ENCODE data around the gene CERS6. TPM values are rescaled to one million over a fixed set of nuclear protein-coding genes. Genes with fewer than 3 reads are reported as not detected.

The CERS6 gene
- total and polyA plus RNA-seq, 2 experiments from 2014 or later = 7.4 to 35.0 TPM

DNA sequence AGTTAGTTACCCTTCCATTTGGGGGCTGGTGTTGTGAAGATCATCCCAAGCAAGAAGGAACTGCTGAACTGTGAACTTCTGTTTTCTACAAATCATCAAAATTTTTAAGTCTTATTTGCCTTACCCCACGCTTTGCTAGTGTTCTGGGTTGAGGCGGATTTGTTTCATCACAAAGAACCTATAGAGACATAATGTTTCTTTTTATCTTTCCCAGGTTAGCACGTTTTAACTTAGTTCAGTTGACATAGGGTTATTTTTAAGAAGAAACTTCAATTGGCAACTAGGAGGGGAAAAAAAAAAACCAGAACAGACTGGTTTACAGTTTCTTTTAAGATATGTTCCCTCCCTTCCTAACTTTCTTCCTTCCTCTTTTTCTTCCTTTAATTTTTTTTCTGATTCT is 31.1 kb upstream of the CERS6 start:
- no peaks in the 10 kb centered on the region for H3K27me3 ChIP-seq (ENCODE audit: insufficient read depth)
- no peak overlapping the region for H3K27ac ChIP-seq (ENCODE audit: low read depth)
- H4K20me1 ChIP-seq (replicated peaks; ENCODE audit: insufficient read depth) = no peaks in the 10 kb centered on the region
- Mint-ChIP-seq H3K36me3 (ENCODE audit: low read depth) (no peaks in the 10 kb centered on the region), H3K4me1 (peaks cover 19% of the 10 kb centered on the region), H3K27ac (no peak overlapping the region), H3K4me3 (no peak overlapping the region), H3K9me3 (no peaks in the 10 kb centered on the region), H3K27me3 (ENCODE audit: insufficient read depth, low read depth, poor library complexity) (no peaks in the 10 kb centered on the region)
- peaks cover 13% of the 10 kb centered on the region; the same call in 1 of the 2 replicates for H3K9me2 ChIP-seq (ENCODE audit: insufficient read depth)
- H3F3A ChIP-seq (replicated peaks; ENCODE audit: low read depth) = no peaks in the 10 kb centered on the region
- H3K36me3 ChIP-seq (ENCODE audit: insufficient read depth) = no peaks in the 10 kb centered on the region
- ATAC-seq (no peak), DNase-seq (ENCODE audit: low spot score) (no peak)
- H3K79me2 ChIP-seq (replicated peaks; ENCODE audit: insufficient read depth) = no peaks in the 10 kb centered on the region
- H3K4me1 ChIP-seq (ENCODE audit: insufficient read depth) = peaks cover 18% of the 10 kb centered on the region
- peak overlapping the region; percentile 61 for H3K4me2 ChIP-seq
- no peak overlapping the region for H3K4me3 ChIP-seq
- peak overlapping the region; percentile 60 for H2AFZ ChIP-seq
- TF ChIP-seq, protein P1, sequence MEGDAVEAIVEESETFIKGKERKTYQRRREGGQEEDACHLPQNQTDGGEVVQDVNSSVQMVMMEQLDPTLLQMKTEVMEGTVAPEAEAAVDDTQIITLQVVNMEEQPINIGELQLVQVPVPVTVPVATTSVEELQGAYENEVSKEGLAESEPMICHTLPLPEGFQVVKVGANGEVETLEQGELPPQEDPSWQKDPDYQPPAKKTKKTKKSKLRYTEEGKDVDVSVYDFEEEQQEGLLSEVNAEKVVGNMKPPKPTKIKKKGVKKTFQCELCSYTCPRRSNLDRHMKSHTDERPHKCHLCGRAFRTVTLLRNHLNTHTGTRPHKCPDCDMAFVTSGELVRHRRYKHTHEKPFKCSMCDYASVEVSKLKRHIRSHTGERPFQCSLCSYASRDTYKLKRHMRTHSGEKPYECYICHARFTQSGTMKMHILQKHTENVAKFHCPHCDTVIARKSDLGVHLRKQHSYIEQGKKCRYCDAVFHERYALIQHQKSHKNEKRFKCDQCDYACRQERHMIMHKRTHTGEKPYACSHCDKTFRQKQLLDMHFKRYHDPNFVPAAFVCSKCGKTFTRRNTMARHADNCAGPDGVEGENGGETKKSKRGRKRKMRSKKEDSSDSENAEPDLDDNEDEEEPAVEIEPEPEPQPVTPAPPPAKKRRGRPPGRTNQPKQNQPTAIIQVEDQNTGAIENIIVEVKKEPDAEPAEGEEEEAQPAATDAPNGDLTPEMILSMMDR (conservative IDR thresholded peaks at IDR 0.05; ENCODE audit: low read depth in 2 of 2) = no peak
- TF ChIP-seq, protein P2, sequence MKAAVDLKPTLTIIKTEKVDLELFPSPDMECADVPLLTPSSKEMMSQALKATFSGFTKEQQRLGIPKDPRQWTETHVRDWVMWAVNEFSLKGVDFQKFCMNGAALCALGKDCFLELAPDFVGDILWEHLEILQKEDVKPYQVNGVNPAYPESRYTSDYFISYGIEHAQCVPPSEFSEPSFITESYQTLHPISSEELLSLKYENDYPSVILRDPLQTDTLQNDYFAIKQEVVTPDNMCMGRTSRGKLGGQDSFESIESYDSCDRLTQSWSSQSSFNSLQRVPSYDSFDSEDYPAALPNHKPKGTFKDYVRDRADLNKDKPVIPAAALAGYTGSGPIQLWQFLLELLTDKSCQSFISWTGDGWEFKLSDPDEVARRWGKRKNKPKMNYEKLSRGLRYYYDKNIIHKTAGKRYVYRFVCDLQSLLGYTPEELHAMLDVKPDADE (IDR thresholded peaks at IDR 0.05) = no peak
- no peak for TF ChIP-seq ZNF331 (CRISPR knock-in tag; IDR thresholded peaks at IDR 0.05; ENCODE audit: low read depth)
- TF ChIP-seq JUNB (IDR thresholded peaks at IDR 0.05; ENCODE audit: unreplicated experiment) = no peak
- TF ChIP-seq STAT1 (IDR thresholded peaks at IDR 0.05; ENCODE audit: unreplicated experiment) = no peak
- TF ChIP-seq EZH2phosphoT487 (IDR thresholded peaks at IDR 0.05; ENCODE audit: unreplicated experiment) = no peak
- TF ChIP-seq EZH2 (IDR thresholded peaks at IDR 0.05; ENCODE audit: low read depth, unreplicated experiment) = no peak
- TF ChIP-seq POLR2AphosphoS5 (IDR thresholded peaks at IDR 0.05; ENCODE audit: low read depth) = no peak
- no peak for TF ChIP-seq NANOG (IDR thresholded peaks at IDR 0.05; ENCODE audit: borderline replicate concordance)
- TF ChIP-seq, protein P3, sequence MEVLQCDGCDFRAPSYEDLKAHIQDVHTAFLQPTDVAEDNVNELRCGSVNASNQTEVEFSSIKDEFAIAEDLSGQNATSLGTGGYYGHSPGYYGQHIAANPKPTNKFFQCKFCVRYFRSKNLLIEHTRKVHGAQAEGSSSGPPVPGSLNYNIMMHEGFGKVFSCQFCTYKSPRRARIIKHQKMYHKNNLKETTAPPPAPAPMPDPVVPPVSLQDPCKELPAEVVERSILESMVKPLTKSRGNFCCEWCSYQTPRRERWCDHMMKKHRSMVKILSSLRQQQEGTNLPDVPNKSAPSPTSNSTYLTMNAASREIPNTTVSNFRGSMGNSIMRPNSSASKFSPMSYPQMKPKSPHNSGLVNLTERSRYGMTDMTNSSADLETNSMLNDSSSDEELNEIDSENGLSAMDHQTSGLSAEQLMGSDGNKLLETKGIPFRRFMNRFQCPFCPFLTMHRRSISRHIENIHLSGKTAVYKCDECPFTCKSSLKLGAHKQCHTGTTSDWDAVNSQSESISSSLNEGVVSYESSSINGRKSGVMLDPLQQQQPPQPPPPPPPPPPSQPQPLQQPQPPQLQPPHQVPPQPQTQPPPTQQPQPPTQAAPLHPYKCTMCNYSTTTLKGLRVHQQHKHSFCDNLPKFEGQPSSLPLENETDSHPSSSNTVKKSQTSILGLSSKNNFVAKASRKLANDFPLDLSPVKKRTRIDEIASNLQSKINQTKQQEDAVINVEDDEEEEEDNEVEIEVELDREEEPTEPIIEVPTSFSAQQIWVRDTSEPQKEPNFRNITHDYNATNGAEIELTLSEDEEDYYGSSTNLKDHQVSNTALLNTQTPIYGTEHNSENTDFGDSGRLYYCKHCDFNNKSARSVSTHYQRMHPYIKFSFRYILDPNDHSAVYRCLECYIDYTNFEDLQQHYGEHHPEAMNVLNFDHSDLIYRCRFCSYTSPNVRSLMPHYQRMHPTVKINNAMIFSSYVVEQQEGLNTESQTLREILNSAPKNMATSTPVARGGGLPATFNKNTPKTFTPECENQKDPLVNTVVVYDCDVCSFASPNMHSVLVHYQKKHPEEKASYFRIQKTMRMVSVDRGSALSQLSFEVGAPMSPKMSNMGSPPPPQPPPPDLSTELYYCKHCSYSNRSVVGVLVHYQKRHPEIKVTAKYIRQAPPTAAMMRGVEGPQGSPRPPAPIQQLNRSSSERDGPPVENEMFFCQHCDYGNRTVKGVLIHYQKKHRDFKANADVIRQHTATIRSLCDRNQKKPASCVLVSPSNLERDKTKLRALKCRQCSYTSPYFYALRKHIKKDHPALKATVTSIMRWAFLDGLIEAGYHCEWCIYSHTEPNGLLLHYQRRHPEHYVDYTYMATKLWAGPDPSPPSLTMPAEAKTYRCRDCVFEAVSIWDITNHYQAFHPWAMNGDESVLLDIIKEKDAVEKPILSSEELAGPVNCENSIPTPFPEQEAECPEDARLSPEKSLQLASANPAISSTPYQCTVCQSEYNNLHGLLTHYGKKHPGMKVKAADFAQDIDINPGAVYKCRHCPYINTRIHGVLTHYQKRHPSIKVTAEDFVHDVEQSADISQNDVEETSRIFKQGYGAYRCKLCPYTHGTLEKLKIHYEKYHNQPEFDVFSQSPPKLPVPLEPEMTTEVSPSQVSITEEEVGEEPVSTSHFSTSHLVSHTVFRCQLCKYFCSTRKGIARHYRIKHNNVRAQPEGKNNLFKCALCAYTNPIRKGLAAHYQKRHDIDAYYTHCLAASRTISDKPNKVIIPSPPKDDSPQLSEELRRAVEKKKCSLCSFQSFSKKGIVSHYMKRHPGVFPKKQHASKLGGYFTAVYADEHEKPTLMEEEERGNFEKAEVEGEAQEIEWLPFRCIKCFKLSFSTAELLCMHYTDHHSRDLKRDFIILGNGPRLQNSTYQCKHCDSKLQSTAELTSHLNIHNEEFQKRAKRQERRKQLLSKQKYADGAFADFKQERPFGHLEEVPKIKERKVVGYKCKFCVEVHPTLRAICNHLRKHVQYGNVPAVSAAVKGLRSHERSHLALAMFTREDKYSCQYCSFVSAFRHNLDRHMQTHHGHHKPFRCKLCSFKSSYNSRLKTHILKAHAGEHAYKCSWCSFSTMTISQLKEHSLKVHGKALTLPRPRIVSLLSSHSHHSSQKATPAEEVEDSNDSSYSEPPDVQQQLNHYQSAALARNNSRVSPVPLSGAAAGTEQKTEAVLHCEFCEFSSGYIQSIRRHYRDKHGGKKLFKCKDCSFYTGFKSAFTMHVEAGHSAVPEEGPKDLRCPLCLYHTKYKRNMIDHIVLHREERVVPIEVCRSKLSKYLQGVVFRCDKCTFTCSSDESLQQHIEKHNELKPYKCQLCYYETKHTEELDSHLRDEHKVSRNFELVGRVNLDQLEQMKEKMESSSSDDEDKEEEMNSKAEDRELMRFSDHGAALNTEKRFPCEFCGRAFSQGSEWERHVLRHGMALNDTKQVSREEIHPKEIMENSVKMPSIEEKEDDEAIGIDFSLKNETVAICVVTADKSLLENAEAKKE (CRISPR knock-in tag; IDR thresholded peaks at IDR 0.05) = no peak
- TF ChIP-seq ZNF114 (CRISPR knock-in tag; IDR thresholded peaks at IDR 0.05) = no peak
- TF ChIP-seq, protein P4, sequence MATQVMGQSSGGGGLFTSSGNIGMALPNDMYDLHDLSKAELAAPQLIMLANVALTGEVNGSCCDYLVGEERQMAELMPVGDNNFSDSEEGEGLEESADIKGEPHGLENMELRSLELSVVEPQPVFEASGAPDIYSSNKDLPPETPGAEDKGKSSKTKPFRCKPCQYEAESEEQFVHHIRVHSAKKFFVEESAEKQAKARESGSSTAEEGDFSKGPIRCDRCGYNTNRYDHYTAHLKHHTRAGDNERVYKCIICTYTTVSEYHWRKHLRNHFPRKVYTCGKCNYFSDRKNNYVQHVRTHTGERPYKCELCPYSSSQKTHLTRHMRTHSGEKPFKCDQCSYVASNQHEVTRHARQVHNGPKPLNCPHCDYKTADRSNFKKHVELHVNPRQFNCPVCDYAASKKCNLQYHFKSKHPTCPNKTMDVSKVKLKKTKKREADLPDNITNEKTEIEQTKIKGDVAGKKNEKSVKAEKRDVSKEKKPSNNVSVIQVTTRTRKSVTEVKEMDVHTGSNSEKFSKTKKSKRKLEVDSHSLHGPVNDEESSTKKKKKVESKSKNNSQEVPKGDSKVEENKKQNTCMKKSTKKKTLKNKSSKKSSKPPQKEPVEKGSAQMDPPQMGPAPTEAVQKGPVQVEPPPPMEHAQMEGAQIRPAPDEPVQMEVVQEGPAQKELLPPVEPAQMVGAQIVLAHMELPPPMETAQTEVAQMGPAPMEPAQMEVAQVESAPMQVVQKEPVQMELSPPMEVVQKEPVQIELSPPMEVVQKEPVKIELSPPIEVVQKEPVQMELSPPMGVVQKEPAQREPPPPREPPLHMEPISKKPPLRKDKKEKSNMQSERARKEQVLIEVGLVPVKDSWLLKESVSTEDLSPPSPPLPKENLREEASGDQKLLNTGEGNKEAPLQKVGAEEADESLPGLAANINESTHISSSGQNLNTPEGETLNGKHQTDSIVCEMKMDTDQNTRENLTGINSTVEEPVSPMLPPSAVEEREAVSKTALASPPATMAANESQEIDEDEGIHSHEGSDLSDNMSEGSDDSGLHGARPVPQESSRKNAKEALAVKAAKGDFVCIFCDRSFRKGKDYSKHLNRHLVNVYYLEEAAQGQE (IDR thresholded peaks at IDR 0.05; ENCODE audit: unreplicated experiment) = no peak
- TF ChIP-seq CREB1 (CRISPR knock-in tag; IDR thresholded peaks at IDR 0.05; ENCODE audit: low read depth) = no peak
